Measurements from ENCODE around the gene EFCAB8.

Gene EFCAB8

DNA sequence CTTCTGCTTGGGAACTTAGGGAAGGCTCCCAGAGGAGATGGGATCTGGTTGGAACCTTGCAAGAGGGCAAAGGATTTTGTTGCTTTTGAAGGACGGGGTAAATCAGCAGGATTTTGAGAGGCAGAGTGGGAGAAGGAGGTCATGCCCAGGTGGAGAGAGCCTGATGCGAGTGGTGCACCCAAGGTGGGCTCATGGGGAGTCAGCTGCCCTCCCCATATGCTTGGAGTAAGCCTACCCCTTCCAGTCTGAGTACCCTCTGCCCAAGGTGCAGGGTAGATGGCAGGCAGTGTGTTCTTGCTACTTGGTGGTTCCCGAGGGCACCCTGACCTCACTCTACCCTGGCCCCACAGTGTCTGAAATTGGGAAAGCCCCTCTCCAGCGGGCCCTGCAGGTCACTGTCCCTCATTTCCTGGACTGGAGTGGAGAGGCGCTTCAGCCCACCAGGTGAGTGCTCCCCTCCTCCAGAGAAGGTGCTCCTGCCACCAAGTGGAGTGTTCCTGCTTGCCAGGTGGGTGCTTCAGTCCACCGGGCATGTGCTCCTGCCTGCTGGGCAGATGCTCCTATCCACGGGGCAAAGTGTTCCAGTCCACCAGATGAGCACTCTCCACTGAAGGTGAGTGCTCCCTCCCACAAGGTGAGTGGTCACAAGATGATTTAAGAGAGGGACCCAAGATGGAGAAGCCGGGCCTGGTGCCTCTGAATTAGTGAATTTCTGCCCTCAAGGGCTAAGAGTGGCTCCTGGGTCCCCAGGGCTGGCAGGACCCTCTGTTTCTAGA, 152.1 kb downstream of the EFCAB8 start:
- DNase-seq, result no peak

All from activated CD4-positive, alpha-beta T cell treated with anti-CD3 and anti-CD28 coated beads, Interleukin-2, amount 50 U/mL, for 16 hours (primary cell).